Progenitor cell of endocrine pancreas (in vitro differentiated cells): ENCODE results near the gene POC1B. TPM values are rescaled to one million over a fixed set of nuclear protein-coding genes. Genes with fewer than 3 reads are reported as not detected.

Experiments
- DNase-seq: peaks from one replicate; pipeline ENCODE4 v3.0.0; 2021; ENCODE audit warnings: low spot score; ENCODE audit not compliant: unreplicated experiment
- H3K27ac Mint-ChIP-seq: 2 replicates; pipeline ENCODE4 v1.8.0; 2021; ENCODE audit warnings: mild to moderate bottlenecking, moderate library complexity, mixed read lengths
- H3K27me3 Mint-ChIP-seq: 2 replicates; pipeline ENCODE4 v1.8.0; 2021; ENCODE audit warnings: mixed read lengths
- H3K36me3 Mint-ChIP-seq: 2 replicates; pipeline ENCODE4 v1.8.0; 2022; ENCODE audit warnings: mixed read lengths; ENCODE audit not compliant: insufficient read depth
- H3K4me1 Mint-ChIP-seq: 2 replicates; pipeline ENCODE4 v1.8.0; 2021; ENCODE audit warnings: low read depth, mixed read lengths
- H3K4me3 Mint-ChIP-seq: 2 replicates; pipeline ENCODE4 v1.8.0; 2021; ENCODE audit warnings: low read depth, mild to moderate bottlenecking, moderate library complexity, mixed read lengths
- H3K9me3 Mint-ChIP-seq: 2 replicates; pipeline ENCODE4 v1.8.0; 2021; ENCODE audit warnings: low read depth, mixed read lengths
- CTCF ChIP-seq: fragments of 200-600 bp; sonication (generic); IDR thresholded peaks from one replicate; pipeline ENCODE4 v1.5.0; 2021; ENCODE audit warnings: antibody characterized with exemption, mild to moderate bottlenecking; ENCODE audit not compliant: unreplicated experiment
- total RNA-seq: library from RNA; stranded (reverse); gene quantifications from 2 replicates; pipeline ENCODE4 v1.2.1, GENCODE V29; 2021

POC1B gene
- total RNA-seq, 1 donor from 2014 or later = 34.4 TPM

GRCh38 chr12:89521364-89522223 lies 4.3 kb downstream of the POC1B start:
- Mint-ChIP-seq H3K36me3 (peaks cover 22% of the 10 kb centered on the region), H3K9me3 (no peaks in the 10 kb centered on the region), H3K4me1 (peaks cover 35% of the 10 kb centered on the region), H3K4me3 (peak overlapping the region; percentile 69), H3K27me3 (no peaks in the 10 kb centered on the region), H3K27ac (peak overlapping the region; percentile 24)
- no peak for TF ChIP-seq CTCF
- DNase-seq = no peak

GRCh38 chr12:89517720-89518119 lies 8.1 kb downstream of the POC1B start:
- Mint-ChIP-seq H3K4me1 (peaks cover 22% of the 10 kb centered on the region), H3K9me3 (no peaks in the 10 kb centered on the region), H3K36me3 (peaks cover 11% of the 10 kb centered on the region), H3K27me3 (no peaks in the 10 kb centered on the region), H3K27ac (no peak overlapping the region), H3K4me3 (no peak overlapping the region)
- TF ChIP-seq CTCF = no peak
- DNase-seq = no peak

- DNase-seq = no peak
- Mint-ChIP-seq H3K27ac (no peak overlapping the region), H3K9me3 (no peaks in the 10 kb centered on the region), H3K4me1 (peaks cover 17% of the 10 kb centered on the region), H3K36me3 (peaks cover 6% of the 10 kb centered on the region), H3K27me3 (no peaks in the 10 kb centered on the region), H3K4me3 (no peak overlapping the region)
- no peak for TF ChIP-seq CTCF
Measured at GRCh38 chr12:89516633-89517032, 9.2 kb downstream of the POC1B start.

- H3K27me3 Mint-ChIP-seq = no peaks in the 10 kb centered on the region
- H3K4me1 Mint-ChIP-seq = peaks cover 14% of the 10 kb centered on the region
- no peak overlapping the region for H3K4me3 Mint-ChIP-seq
- DNase-seq = no peak
- peaks cover 4% of the 10 kb centered on the region for H3K9me3 Mint-ChIP-seq
- H3K27ac Mint-ChIP-seq = no peak overlapping the region
- no peak for TF ChIP-seq CTCF
- peaks cover 7% of the 10 kb centered on the region for H3K36me3 Mint-ChIP-seq
Measured at GRCh38 chr12:89514751-89515150, 11.1 kb downstream of the POC1B start.

GRCh38 chr12:89513544-89513943 lies 12.3 kb downstream of the POC1B start:
- Mint-ChIP-seq H3K9me3 (peaks cover 4% of the 10 kb centered on the region), H3K4me3 (no peak overlapping the region), H3K27ac (no peak overlapping the region), H3K36me3 (peaks cover 7% of the 10 kb centered on the region), H3K27me3 (no peaks in the 10 kb centered on the region), H3K4me1 (peaks cover 14% of the 10 kb centered on the region)
- no peak for TF ChIP-seq CTCF
- no peak for DNase-seq
